ENCODE results near the gene PCBP4. TPM values are rescaled to one million over a fixed set of nuclear protein-coding genes. Genes with fewer than 3 reads are reported as not detected.

PCBP4 gene
- total and polyA plus RNA-seq, 9 donors = 48.0 to 91.3 (median 71.4) TPM

Other genes starting within 250 kb of the PCBP4 start
- not detected for gene IQCF6, start 188.2 kb downstream of the PCBP4 start, total RNA-seq
- gene IQCF6, start 188.2 kb downstream of the PCBP4 start, polyA plus RNA-seq (ENCODE audit: insufficient read depth in 1 of 8, insufficient read length in 8 of 8, low replicate concordance in 1 of 8) = not detected
- gene IQCF2, start 105.8 kb downstream of the PCBP4 start, total RNA-seq = not detected
- under 1 TPM in 1 of 8 donors, not detected in 7; 0.30 TPM for gene IQCF2, start 105.8 kb downstream of the PCBP4 start, polyA plus RNA-seq (ENCODE audit: insufficient read depth in 1 of 8, insufficient read length in 8 of 8, low replicate concordance in 1 of 8)
- not detected for gene IQCF5, start 91.9 kb downstream of the PCBP4 start, total RNA-seq
- not detected for gene IQCF5, start 91.9 kb downstream of the PCBP4 start, polyA plus RNA-seq (ENCODE audit: insufficient read depth in 1 of 8, insufficient read length in 8 of 8, low replicate concordance in 1 of 8)
- gene IQCF1, start 64.1 kb downstream of the PCBP4 start, total RNA-seq = not detected
- not detected for gene IQCF1, start 64.1 kb downstream of the PCBP4 start, polyA plus RNA-seq (ENCODE audit: insufficient read depth in 1 of 8, insufficient read length in 8 of 8, low replicate concordance in 1 of 8)
- 15.3 TPM for gene RRP9, start 25.6 kb downstream of the PCBP4 start, total RNA-seq
- gene RRP9, start 25.6 kb downstream of the PCBP4 start, polyA plus RNA-seq (ENCODE audit: insufficient read depth in 1 of 8, insufficient read length in 8 of 8, low replicate concordance in 1 of 8) = 10 to 100 TPM; 14.1 to 18.3 (median 16.4) TPM
- 5.6 TPM for gene PARP3, start 25.1 kb downstream of the PCBP4 start, total RNA-seq
- gene PARP3, start 25.1 kb downstream of the PCBP4 start, polyA plus RNA-seq (ENCODE audit: insufficient read depth in 1 of 8, insufficient read length in 8 of 8, low replicate concordance in 1 of 8) = 1 to 10 TPM; 5.0 to 8.3 (median 6.3) TPM
- gene GPR62, start 12.1 kb downstream of the PCBP4 start, total RNA-seq = 0.13 TPM
- under 1 TPM; 0.18 to 0.59 (median 0.52) TPM for gene GPR62, start 12.1 kb downstream of the PCBP4 start, polyA plus RNA-seq (ENCODE audit: insufficient read depth in 1 of 8, insufficient read length in 8 of 8, low replicate concordance in 1 of 8)
- gene ABHD14B, start 6.6 kb upstream of the PCBP4 start, total RNA-seq = 11.8 TPM
- gene ABHD14B, start 6.6 kb upstream of the PCBP4 start, polyA plus RNA-seq (ENCODE audit: insufficient read depth in 1 of 8, insufficient read length in 8 of 8, low replicate concordance in 1 of 8) = 10 to 100 TPM; 18.5 to 30.2 (median 23.6) TPM
- gene ABHD14A, start 7.6 kb upstream of the PCBP4 start, total RNA-seq = 15.9 TPM
- 10 to 100 TPM; 11.1 to 17.6 (median 13.8) TPM for gene ABHD14A, start 7.6 kb upstream of the PCBP4 start, polyA plus RNA-seq (ENCODE audit: insufficient read depth in 1 of 8, insufficient read length in 8 of 8, low replicate concordance in 1 of 8)
- 13.8 TPM for gene ACY1, start 16.1 kb upstream of the PCBP4 start, total RNA-seq
- 10 to 100 TPM; 10.2 to 20.7 (median 13.9) TPM for gene ACY1, start 16.1 kb upstream of the PCBP4 start, polyA plus RNA-seq (ENCODE audit: insufficient read depth in 1 of 8, insufficient read length in 8 of 8, low replicate concordance in 1 of 8)
- gene RPL29, start 28.4 kb upstream of the PCBP4 start, total RNA-seq = 2,497 TPM
- gene RPL29, start 28.4 kb upstream of the PCBP4 start, polyA plus RNA-seq (ENCODE audit: insufficient read depth in 1 of 8, insufficient read length in 8 of 8, low replicate concordance in 1 of 8) = 1,000 to 10,000 TPM; 2,610 to 3,484 (median 2,959) TPM
- 14.0 TPM for gene DUSP7, start 89.1 kb upstream of the PCBP4 start, total RNA-seq
- 10 to 100 TPM; 19.2 to 32.5 (median 26.5) TPM for gene DUSP7, start 89.1 kb upstream of the PCBP4 start, polyA plus RNA-seq (ENCODE audit: insufficient read depth in 1 of 8, insufficient read length in 8 of 8, low replicate concordance in 1 of 8)
- gene POC1A, start 187.0 kb upstream of the PCBP4 start, total RNA-seq = 3.1 TPM
- gene POC1A, start 187.0 kb upstream of the PCBP4 start, polyA plus RNA-seq (ENCODE audit: insufficient read depth in 1 of 8, insufficient read length in 8 of 8, low replicate concordance in 1 of 8) = 1 to 10 TPM; 4.2 to 7.5 (median 5.7) TPM
- 30.4 TPM for gene ALAS1, start 230.7 kb upstream of the PCBP4 start, total RNA-seq
- 10 to 100 TPM; 26.4 to 35.4 (median 31.1) TPM for gene ALAS1, start 230.7 kb upstream of the PCBP4 start, polyA plus RNA-seq (ENCODE audit: insufficient read depth in 1 of 8, insufficient read length in 8 of 8, low replicate concordance in 1 of 8)

Data from muscle of leg (tissue), 9 donors.